ENCODE results near the gene SERAC1.

Gene SERAC1

DNA sequence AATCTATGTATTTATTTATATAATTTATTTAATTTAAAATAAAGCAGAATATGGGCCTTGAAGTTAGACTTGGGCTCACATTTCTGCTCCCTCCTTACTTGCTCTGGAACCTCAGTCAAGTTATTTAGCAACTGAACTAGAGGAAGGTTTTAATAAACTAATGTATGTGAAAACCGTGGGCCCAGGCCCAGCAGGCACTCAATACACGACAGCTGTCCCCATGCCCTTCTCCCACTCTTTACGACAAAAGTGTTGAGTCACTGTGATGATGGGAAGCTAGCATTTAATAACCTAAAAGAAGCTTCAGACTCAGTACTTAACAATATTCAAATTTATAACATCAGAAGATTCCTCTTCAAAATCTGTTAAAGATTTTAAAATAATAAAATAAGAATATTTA, 46.7 kb downstream of the SERAC1 start:
- no peak for DNase-seq (ENCODE audit: low read depth)

DNA sequence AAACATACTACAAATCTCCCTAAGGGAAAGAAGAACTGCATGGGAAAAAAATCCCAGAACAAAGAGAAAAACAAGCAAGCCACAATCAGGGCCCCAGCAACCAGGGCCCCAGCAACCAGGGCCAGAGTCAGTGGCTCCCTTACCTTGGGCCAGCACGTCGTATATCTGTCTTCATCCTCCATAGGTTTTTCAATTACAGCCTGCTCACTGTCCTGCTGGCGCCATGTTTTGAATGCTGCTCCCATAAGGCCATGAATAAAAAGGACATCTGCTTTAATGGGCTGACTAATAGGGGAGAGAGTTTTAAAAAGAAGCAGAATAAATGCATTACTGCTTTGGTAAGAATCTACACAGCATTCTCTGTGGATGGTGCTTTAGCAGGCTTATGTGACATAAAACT, 49.2 kb downstream of the SERAC1 start:
- no peak for DNase-seq (ENCODE audit: low read depth)

DNA sequence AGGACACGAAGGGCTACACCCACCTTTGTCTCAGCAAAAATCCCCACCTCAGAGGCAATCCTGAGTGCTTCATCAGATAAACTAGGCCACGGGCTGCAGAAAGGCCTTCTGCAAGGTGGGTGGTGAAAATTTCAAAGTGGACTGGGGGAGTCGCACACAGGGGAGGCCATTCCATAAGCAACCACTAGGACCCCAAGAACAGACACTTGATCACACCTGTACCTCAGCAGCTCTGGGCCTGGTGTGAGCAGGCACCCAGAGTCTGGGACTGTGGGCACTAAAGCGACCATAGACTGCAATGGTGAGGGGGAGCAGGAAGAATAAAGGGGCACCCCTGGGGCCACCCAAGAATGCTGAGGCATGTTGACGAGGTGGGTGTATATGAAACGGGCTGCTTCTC, 52.6 kb downstream of the SERAC1 start:
- DNase-seq (ENCODE audit: low read depth), result no peak

DNA sequence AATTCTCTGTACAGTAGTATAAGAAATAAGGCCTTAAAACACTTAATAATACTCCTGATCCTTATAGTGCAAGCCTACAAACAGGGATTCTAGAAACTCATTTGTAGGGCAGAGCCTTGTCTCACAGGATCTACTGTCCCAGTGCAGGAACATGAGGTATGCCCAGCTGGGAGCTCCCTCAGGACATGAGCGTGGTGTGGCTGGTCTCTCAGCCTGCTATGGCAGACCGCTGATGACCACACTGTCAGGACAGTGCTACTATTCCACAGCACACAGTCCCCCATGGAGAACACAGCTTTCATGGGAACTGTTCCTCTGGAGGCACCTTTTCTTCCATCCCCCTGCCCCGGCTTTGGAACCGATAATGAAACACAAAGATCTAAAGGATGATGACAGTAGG, 53.0 kb downstream of the SERAC1 start:
- no peak for DNase-seq (ENCODE audit: low read depth)

DNA sequence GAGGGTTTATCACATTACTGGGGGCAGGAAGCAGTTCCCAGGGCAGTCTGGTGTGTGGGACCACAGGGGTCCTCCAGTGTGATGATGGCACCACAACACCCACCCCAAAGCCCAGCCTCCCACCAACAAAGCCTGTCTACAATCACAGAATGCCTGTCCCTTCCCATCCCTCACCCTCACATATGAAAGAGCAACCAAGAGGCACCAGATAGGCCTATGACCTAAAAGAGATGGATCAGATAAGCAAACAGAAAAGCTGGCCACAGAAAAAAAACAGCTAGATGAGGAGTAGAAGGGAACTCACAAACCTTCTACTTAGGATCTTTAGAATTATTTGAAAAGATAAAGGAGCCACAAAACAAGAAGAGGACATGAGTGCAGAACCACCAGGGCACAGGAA, 54.3 kb downstream of the SERAC1 start:
- DNase-seq (ENCODE audit: low read depth), result no peak

DNA sequence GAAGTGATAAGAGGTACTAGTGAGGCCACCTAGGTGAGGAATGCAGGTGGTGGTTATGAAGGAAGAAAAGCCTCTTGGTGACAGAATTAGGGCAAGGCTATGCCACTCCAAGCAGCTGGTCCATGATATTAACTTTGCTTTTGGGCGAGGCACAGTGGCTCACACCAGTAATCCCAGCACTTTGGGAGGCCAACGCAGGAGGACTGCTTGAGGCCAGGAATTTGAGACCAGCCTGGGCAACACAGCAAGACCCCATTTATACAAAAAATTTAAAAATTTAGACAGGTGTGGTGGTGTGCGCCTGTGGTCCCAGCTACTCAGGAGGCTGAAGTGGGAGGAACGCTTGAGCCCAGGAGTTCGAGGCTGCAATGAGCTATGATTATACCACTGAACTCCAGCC, 56.1 kb downstream of the SERAC1 start:
- no peak for DNase-seq (ENCODE audit: low read depth)

DNA sequence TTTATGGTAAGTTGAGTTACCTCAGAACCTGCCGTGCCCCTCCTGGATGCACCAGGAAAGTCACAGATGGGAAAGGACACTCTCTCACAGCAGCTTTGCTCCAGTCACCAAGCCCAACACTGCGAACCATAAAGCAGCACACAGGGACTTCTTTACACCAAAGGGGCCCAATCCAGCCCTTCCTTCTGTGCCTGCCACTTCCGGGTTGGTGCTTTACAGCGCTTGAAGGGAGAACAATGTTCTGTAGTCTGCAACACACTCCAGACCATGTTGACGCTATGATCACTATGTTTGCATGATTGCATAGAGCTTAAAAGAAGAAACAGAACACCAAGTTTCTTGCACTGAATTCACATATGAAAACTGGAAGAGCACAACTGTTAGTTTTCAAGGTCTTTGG, 57.1 kb downstream of the SERAC1 start:
- no peak for DNase-seq (ENCODE audit: low read depth)

DNA sequence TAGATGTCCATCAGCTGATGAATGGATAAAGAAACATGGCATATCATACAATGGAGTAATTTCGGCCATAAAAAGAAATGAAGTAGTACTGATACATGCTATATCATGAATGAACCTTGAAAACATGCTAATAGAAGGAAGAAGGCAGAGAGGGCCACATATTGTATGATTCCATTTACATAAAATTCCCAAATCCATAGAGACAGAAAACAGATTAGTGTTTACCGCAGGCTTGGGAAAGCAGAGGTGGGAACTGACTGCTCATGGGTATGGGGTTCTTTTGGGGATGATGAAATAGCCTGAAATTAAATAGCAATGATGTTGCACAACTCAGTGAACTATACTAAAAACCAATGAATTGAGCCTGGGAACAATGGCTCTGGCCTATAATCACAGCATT, 58.3 kb downstream of the SERAC1 start:
- DNase-seq (ENCODE audit: low read depth), result no peak

DNA sequence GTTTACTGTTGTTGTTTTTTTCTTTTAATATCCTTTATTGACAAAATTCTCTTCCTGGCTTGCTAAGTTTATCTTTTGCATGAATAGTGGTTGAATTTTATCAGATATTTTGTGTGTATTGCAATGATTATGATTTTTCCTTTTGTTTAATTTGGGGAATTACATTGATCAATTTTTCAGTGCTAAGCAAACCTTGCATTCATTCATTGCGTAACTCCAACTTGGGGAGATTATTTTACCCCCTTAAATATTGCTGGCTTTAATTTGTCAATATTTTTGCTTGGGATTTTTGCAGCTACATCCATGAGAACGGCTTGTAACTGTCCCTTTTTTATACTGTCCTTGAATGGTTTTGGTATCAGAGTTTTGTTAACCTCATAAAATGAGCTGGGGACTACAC, 63.4 kb downstream of the SERAC1 start:
- no peak for DNase-seq (ENCODE audit: low read depth)

DNA sequence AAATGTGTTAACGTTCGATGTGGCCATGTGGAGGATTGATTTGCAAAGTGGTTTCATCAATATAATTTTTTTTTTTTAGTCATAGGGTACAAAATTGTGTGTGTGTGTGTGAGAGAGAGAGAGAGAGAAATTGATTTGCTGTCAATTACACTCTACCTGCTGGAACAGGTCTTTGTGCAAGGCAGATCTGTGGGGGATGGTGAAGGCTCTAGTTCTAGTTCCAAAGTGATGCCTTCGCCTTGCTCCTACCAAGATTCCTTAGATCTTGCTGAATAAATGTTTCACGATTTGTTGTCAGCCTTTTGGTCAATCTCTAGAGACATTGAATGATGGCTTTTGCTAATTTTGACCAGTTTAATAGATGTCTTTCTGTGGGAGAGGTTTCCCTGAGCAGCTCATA, 64.8 kb downstream of the SERAC1 start:
- DNase-seq (ENCODE audit: low read depth), result no peak

DNA sequence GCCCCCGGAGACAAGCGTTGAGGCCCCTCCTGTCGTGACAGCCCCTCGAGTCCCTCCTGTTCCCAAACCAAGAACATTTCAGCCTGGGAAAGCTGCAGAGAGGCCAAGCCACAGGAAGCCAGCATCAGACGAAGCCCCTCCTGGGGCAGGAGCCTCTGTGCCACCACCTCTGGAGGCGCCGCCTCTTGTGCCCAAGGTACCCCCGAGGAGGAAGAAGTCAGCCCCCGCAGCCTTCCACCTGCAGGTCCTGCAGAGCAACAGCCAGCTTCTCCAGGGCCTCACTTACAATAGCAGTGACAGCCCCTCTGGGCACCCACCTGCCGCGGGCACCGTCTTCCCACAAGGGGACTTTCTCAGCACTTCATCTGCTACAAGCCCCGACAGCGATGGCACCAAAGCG, 72.4 kb downstream of the SERAC1 start:
- no peak for DNase-seq (ENCODE audit: low read depth)

DNA sequence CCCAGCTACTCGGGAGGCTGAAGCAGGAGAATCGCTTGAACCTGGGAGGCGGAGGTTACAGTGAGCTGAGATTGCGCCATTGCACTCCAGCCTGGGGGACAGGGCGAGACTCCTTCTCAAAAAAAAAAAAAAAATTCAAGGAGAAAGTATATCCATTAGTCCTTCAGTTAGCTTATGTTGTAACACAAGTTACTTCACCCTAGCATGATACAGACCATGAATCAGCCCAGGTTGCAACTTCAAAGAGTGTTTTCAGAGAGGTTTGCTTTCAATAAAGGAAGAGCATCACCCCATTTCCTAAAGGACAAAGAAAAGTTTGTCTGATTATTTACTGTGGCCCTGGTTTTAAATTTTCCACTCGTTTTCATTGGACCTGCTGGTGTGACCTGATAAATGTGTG, 73.0 kb downstream of the SERAC1 start:
- DNase-seq (ENCODE audit: low read depth), result peak; percentile 76

DNA sequence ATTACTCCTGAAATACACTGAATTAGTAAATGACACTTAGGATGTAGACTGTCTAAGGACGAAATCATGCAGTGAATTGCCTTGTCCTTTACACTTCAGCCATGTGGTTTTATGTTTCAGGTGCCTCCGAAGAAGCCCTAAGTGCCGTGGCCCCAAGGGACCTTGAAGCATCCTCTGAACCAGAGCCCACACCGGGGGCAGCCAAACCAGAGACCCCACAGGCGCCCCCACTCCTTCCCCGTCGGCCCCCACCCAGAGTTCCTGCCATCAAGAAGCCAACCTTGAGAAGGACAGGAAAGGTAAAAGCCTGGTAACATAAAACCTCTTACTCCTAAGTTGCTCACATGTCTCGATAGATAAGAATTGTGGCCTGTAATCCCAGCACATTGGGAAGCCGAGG, 75.3 kb downstream of the SERAC1 start:
- DNase-seq (ENCODE audit: low read depth), result no peak

DNA sequence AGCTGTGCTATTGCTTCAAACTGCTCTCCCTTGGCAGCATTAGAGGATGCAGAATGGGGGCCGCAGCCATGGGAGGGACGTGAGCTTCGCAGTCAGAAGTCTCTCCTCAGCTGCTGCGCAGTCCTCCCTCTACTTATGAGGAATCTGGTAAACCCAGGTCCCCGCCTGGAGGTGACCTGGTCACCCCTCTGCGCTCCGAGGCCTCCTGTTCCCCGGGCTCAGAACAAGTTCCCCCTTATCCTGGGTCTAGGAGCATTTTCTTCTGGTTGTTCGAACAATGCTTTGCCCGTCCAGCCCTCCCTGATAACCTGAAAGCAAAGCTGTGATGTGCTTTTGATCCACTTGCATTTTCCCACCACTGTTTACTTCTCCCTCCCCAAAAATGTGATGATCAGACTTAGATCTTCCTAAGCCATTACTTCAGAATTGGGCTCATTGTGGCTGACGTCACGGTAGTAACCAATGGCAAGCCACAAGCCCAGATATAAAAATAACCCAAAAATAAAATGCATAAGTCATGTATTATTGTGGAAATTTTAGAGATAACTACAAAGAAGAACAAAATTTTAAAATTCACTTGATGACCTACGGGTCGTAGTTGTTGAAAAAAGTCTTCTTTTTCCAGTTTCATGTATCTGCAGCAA, 80.7 kb downstream of the SERAC1 start:
- DNase-seq (ENCODE audit: low read depth), result no peak

DNA sequence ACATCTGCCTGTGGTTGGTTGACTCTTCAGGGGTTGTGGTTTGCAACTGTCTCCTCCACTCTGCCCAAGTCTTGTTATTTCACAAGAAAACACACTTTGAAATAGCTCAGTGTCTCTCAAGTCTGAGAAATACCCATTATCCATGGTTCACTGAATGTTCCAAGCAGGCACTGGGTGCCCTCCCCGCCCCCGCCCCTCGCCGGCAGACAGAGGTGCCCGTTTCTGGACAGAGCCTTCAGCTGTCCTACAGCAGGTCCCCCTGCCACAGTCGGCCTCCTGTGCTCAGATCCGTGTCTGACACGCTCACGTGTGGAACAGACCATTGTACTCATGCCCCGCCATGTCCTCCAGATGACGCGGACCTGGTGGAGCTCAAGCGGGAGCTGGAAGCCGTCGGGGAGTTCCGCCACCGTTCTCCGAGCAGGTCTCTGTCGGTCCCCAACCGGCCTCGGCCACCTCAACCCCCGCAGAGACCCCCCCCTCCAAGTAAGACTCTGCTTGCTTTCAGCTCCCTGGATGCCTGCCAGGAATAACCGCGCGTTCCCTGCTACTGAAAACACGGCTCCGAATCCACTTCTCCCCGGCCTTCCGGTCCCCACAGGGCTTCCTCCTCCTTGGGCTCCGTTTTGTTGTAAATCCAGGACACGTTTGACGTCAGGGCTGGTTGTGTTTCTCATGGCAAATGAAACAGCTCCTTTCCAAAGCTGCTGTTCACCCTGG, 81.4 kb downstream of the SERAC1 start:
- DNase-seq (ENCODE audit: low read depth), result peak; percentile 89

DNA sequence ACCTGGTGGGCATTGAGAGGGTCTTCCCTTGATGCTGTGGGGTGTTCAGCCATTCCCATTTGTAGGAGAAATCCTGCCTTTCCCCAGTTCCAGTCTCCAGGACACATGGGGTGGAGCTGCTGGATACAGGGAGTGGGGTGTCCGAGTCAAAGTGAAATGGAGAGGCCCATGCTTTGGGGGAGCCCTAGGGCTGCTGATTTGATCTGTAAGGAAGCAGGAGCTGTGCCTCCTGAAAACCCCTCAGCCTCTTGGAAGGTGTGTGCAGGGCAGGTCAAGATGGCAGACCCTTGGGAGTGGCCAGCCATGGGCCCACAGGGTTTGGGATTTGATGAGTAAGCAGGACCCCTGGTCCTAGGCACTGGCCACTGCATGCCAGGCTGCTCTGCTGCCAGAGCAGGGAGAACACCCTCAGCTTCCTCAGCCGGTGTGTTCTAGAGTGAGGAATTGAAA, 82.0 kb downstream of the SERAC1 start:
- no peak for DNase-seq (ENCODE audit: low read depth)

DNA sequence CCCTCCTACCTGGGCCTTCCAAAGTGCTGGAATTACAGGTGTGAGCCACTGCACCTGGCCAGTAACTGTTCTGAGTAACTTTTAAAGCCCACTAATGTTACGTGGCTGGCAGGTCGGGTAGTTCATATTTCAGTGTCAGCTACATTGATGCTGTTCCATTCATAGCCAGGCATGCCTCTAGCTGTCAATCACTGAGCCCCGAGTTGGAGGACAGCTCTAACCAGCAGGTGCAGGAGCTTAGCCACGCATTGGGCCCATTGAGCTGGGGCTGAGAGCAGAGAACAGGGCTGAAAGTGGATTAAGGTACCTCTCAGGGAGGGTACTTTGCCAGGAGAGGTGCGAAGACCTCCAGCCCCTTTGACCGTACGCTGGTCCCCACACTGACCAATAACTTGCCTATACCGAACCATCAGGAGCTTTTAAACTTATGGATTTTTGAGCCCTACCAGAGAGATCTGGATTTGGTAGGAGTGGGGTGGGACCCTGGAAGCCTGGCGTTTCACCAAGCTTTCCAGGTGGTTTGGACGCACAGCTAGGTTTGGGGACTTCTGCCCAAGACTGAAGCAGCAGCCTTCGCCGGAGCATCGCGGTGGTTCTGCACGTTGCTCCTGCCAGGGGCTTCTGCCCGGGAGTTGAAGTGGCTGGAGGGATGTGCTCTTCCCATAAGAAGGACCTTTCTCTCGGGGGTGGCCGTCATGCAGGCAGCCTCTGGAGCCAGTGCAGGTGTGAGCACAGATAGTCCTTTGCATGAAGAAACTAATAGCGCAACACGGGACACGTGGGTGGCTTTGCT, 82.6 kb downstream of the SERAC1 start:
- no peak for DNase-seq (ENCODE audit: low read depth)

DNA sequence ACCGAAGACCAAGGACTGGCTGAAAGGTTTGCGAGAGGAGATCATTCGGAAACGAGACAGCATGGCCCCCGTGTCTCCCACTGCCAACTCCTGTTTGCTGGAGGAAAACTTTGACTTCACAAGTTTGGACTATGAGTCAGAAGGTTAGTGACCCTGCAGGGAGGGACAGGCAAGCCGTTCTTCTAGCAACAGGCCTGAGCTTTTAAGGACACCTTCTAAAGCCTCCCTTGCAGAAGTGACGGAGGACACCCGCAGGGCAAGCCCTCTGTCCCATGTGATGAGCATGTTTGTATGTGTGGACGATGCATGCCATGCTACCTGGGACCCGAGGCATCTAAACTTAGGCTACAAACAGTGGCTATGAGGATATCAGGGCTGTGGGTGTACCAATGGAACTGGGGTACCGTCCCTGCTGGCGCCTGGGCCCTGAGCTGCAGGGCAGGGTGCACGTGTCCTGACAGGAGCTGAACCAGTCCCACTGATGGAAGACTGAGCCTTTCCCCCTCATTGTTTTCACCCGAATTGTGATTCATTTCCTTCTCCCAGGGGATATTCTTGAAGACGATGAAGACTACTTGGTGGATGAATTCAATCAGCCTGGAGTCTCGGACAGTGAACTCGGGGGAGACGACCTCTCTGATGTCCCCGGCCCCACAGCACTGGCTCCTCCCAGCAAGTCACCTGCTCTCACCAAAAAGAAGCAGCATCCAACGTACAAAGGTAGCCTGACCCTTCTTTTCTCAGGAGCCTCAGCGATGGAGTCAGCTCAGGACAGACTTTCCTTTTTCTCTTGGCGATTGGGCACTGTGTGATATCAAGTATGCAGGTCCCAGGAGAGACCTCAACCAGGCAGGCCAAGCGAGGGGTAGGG, 84.4 kb downstream of the SERAC1 start:
- DNase-seq (ENCODE audit: low read depth), result no peak

DNA sequence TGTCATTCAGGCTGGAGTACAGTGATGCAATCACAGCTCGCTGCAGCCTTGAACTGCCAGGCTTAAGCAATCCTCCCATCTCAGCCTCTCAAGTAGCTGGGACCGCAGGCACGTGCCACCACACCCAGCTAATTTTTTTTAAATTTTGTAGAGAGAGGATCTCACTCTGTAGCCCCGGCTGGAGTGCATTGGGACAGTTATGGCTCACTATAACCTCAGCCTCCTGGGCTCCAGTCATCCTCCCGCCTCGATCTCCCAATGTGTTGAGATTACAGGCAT, 86.5 kb downstream of the SERAC1 start:
- peak; percentile 57 for DNase-seq (ENCODE audit: low read depth)

DNA sequence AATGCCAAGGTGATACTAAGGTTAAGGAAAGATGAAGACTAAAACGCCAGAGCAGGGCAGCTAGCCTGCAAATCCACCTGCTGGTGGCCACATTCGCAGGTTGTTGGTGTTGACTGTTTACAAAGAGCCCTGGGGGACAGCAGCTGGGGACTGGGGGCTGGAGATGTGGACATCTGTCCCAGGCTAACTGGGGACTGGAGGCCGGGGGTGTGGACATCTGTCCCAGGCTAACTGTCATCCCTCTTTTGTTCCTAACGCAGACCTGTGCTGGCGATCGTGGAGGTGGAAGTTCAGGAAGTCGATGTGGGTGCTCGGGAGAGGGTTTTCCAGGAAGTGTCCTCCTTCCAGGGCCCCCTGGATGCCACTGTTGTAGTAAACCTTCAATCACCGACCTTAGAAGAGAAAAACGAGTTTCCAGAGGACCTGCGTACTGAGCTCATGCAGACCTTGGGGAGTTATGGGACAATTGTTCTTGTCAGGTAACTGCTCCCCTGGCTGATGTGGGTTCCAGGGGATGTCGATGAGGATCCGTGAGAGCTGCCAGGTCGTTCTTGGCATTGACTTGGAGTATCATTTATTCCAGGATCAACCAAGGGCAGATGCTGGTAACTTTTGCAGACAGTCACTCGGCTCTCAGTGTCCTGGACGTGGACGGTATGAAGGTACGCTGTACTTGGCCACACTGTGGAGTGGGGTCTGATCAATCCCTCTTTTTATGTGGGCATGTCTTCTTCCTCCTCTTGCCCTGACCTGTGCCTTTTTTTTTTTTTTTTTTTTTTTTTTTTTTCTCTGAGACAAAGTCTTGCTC, 87.0 kb downstream of the SERAC1 start:
- no peak for DNase-seq (ENCODE audit: low read depth)

DNA sequence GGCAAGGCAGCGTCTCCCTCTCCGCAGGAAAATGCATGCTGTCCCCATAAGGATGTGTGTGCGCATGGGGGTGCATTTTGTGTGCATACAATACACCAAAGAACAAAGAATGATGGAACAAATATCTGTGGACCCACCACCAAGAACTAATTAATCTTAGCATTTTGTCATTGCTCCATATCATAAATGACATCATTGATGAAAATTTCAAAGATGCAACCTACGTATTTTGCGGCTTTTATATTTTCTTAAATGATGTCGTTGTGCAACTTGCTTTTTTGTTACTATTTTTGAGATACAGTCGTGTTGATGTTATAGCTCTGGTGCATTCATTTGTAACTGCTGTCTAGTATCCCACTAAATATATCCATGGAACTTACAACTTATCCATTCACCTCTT, 89.7 kb downstream of the SERAC1 start:
- DNase-seq (ENCODE audit: low read depth), result no peak

DNA sequence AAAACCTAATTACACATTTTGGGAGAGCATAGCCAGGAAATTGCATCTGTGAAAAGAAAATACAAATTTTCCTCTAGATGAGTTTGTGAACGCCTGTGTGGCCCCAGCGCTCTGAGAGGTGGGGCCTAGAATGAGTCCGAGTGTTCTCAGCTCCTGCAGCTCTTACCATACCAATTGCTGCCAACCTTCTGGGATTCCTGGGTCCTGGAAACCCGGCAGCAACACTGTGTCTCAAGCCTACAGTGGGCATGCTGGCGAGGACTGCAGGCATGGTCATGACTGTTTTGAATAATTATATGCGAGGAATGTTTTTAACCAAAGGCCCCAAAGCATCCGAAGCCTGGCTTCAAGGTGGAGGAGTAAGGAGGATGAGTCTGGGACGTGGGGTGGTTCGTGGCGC, 90.4 kb downstream of the SERAC1 start:
- DNase-seq (ENCODE audit: low read depth), result no peak
